Measurements from ENCODE around the gene SALL2.

DNA sequence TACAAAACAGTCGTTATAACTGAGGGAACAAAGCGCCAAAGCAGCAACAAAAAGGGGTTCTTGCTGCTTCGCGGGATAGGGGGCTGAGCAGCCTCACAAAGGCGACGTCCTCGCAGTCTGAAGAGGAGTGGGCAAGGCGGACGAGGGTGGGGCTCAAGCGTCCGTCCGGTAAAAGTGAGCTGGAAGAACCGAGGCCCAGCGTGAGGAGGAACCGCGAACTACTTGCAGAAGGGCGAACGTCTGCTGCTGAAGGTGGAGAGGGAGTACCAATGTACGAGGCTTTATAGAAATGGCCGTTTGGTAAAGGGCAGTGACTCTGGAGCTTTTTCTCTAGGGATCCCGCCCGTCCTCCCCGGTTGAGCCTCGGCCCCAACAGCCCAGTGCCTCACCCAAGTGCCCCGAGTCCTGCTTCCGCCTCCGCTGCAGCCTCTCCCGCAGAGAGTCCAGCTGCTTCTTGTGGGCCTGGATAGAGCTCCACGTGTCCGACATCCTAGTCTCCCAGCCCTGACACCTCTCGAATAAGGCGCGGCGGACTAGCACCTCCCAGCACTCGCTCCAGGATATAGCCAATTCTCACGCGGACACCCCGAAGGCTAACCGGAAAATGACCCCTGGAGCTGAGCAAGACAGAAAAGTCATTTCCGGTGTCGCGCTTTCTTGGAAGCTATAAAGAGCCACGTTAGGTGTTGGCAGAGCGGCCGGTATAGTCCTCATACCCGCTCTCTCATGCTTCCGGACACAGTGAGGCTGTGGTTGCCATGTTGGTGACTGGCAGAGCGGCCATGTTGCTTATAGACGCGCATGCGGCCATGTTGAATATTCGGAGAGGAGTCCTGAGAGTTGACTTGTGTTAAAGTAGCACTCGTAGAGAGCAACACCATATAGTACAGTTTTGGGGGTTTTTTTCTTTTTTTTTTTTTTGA, 15.2 kb downstream of the SALL2 start, which contains the start of gene METTL3:
- TF ChIP-seq NR2C2 (CRISPR knock-in tag; IDR thresholded peaks at IDR 0.05): no peak
- TF ChIP-seq, protein P1, sequence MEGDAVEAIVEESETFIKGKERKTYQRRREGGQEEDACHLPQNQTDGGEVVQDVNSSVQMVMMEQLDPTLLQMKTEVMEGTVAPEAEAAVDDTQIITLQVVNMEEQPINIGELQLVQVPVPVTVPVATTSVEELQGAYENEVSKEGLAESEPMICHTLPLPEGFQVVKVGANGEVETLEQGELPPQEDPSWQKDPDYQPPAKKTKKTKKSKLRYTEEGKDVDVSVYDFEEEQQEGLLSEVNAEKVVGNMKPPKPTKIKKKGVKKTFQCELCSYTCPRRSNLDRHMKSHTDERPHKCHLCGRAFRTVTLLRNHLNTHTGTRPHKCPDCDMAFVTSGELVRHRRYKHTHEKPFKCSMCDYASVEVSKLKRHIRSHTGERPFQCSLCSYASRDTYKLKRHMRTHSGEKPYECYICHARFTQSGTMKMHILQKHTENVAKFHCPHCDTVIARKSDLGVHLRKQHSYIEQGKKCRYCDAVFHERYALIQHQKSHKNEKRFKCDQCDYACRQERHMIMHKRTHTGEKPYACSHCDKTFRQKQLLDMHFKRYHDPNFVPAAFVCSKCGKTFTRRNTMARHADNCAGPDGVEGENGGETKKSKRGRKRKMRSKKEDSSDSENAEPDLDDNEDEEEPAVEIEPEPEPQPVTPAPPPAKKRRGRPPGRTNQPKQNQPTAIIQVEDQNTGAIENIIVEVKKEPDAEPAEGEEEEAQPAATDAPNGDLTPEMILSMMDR (IDR thresholded peaks at IDR 0.05): no peak
- TF ChIP-seq, protein P2, sequence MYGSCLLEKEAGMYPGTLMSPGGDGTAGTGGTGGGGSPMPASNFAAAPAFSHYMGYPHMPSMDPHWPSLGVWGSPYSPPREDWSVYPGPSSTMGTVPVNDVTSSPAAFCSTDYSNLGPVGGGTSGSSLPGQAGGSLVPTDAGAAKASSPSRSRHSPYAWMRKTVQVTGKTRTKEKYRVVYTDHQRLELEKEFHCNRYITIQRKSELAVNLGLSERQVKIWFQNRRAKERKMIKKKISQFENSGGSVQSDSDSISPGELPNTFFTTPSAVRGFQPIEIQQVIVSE (CRISPR knock-in tag; IDR thresholded peaks at IDR 0.05; ENCODE audit: borderline replicate concordance): no peak
- TF ChIP-seq, protein P3, sequence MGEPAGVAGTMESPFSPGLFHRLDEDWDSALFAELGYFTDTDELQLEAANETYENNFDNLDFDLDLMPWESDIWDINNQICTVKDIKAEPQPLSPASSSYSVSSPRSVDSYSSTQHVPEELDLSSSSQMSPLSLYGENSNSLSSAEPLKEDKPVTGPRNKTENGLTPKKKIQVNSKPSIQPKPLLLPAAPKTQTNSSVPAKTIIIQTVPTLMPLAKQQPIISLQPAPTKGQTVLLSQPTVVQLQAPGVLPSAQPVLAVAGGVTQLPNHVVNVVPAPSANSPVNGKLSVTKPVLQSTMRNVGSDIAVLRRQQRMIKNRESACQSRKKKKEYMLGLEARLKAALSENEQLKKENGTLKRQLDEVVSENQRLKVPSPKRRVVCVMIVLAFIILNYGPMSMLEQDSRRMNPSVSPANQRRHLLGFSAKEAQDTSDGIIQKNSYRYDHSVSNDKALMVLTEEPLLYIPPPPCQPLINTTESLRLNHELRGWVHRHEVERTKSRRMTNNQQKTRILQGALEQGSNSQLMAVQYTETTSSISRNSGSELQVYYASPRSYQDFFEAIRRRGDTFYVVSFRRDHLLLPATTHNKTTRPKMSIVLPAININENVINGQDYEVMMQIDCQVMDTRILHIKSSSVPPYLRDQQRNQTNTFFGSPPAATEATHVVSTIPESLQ (CRISPR knock-in tag; IDR thresholded peaks at IDR 0.05): no peak
- peak; percentile 61; the same call in 1 of the 2 replicates for TF ChIP-seq ETV6 (CRISPR knock-in tag; IDR thresholded peaks at IDR 0.05)
